Measurements from ENCODE around the gene METTL24. TPM values are rescaled to one million over a fixed set of nuclear protein-coding genes. Genes with fewer than 3 reads are reported as not detected.

The METTL24 gene
- total and polyA plus RNA-seq, 10 of the 15 experiments (the other 5 are each of a cell fraction or from before 2014, with no cell fraction given) = 0.20 TPM; not detected in 9

- intact Hi-C loops (cut with micrococcal nuclease; ENCODE audit: unreplicated experiment) (no loop called here), in situ Hi-C loops (cut with MboI) (no loop called here)
- no peak overlapping the region for H3K4me3 ChIP-seq
- H3K79me2 ChIP-seq (ENCODE audit: control insufficient read depth, insufficient read depth, low read length) = no peaks in the 10 kb centered on the region
- FAIRE-seq (no peak), ATAC-seq (no peak), DNase-seq (ENCODE audit: low read depth, low spot score) (no peak)
- no peaks in the 10 kb centered on the region for H4K20me1 ChIP-seq (ENCODE audit: control insufficient read depth, insufficient read depth)
- ChIA-PET SMC1A (ENCODE audit: uncharacterized antibody, unreplicated experiment) (interaction anchor here (0.8 to 1.1 kb wide), 2 partner anchors 10 to 24 kb away, joined by 3 to 5 read pairs; no protein-coding TSS in a partner anchor), RAD21 (ENCODE audit: unreplicated experiment) (interaction anchor here (1.3 to 1.7 kb wide), 2 partner anchors 24 to 181 kb away, joined by 3 to 5 read pairs; no protein-coding TSS in a partner anchor), CTCF (interaction anchor here (1.4 kb wide), 1 partner anchor 24 kb away, joined by 4 read pairs; no protein-coding TSS in a partner anchor), POLR2A (no interaction called here)
- no peak overlapping the region for H3K9ac ChIP-seq (ENCODE audit: control insufficient read depth, insufficient read depth, low read length)
- TF ChIP-seq ATF3 (IDR thresholded peaks at IDR 0.05; ENCODE audit: borderline replicate concordance, extremely low read depth, low read depth, low read length) (no peak), SPI1 (IDR thresholded peaks at IDR 0.05; ENCODE audit: borderline replicate concordance, insufficient read depth, low read depth, low read length) (peak; percentile 27; the same call in 1 of the 2 replicates)
- no peak overlapping the region for H3K27ac ChIP-seq (ENCODE audit: control insufficient read depth, insufficient read depth)
- H2AFZ ChIP-seq (ENCODE audit: control insufficient read depth, low read depth, low read length) = no peak overlapping the region
- no TSS peak for BruUV-seq (replicated peaks)
- H3K9me3 ChIP-seq (replicated peaks; ENCODE audit: control insufficient read depth, insufficient read depth, low read length) = no peaks in the 10 kb centered on the region
- no peaks in the 10 kb centered on the region for H3K36me3 ChIP-seq (ENCODE audit: control insufficient read depth in 2 of 2, insufficient read depth in 2 of 2, low read length in 1 of 2)
- no peaks in the 10 kb centered on the region; a peak in 1 of 4 replicates for H3K27me3 ChIP-seq (replicated peaks in 1 of 2; ENCODE audit: control insufficient read depth in 2 of 2, insufficient read depth in 2 of 2, low read length in 1 of 2)
- 60% methylated on average over 2 of the region's 2 CpGs for WGBS (ENCODE audit: insufficient coverage, insufficient replicate concordance, low lambda C conversion rate, missing lambda C conversion rate)
- no peak overlapping the region for H3K4me2 ChIP-seq (ENCODE audit: control insufficient read depth, insufficient read depth)
- H3K4me1 ChIP-seq (ENCODE audit: control insufficient read depth, insufficient read depth, low read length) = no peaks in the 10 kb centered on the region
Observed at GRCh38 chr6:110366256-110366655, 8.1 kb upstream of the METTL24 start.

GRCh38 chr6:110364364-110365105 is 6.4 kb upstream of the METTL24 start:
- Histone ChIP-seq H3K4me2 (ENCODE audit: control insufficient read depth, insufficient read depth) (no peak overlapping the region), H3K27ac (ENCODE audit: control insufficient read depth, insufficient read depth) (no peak overlapping the region), H3K79me2 (ENCODE audit: control insufficient read depth, insufficient read depth, low read length) (no peaks in the 10 kb centered on the region), H3K27me3 (replicated peaks in 1 of 2; ENCODE audit: control insufficient read depth in 2 of 2, insufficient read depth in 2 of 2, low read length in 1 of 2) (no peaks in the 10 kb centered on the region; a peak in 1 of 4 replicates), H3K4me3 (no peak overlapping the region), H4K20me1 (ENCODE audit: control insufficient read depth, insufficient read depth) (no peaks in the 10 kb centered on the region), H3K9me3 (replicated peaks; ENCODE audit: control insufficient read depth, insufficient read depth, low read length) (no peaks in the 10 kb centered on the region), H3K9ac (ENCODE audit: control insufficient read depth, insufficient read depth, low read length) (no peak overlapping the region), H3K4me1 (ENCODE audit: control insufficient read depth, insufficient read depth, low read length) (no peaks in the 10 kb centered on the region), H2AFZ (ENCODE audit: control insufficient read depth, low read depth, low read length) (no peak overlapping the region), H3K36me3 (ENCODE audit: control insufficient read depth in 2 of 2, insufficient read depth in 2 of 2, low read length in 1 of 2) (no peaks in the 10 kb centered on the region)
- POLR2A ChIA-PET = no interaction called here
- intact Hi-C loops (cut with micrococcal nuclease; ENCODE audit: unreplicated experiment) = no loop called here
- CTCF ChIA-PET = interaction anchor here (1.2 kb wide), 1 partner anchor 10 kb away, joined by 4 read pairs; no protein-coding TSS in a partner anchor
- DNase-seq (ENCODE audit: low read depth, low spot score) (no peak), FAIRE-seq (no peak), ATAC-seq (no peak)
- in situ Hi-C loops (cut with MboI) = no loop called here
- RAD21 ChIA-PET (ENCODE audit: unreplicated experiment) = interaction anchor here (1.7 kb wide), 1 partner anchor 25 kb away, joined by 5 read pairs; no protein-coding TSS in a partner anchor
- SMC1A ChIA-PET (ENCODE audit: uncharacterized antibody, unreplicated experiment) = interaction anchor here (1.1 kb wide), 1 partner anchor 30 kb away, joined by 3 read pairs; no protein-coding TSS in a partner anchor
- TF ChIP-seq NR2F1 (conservative IDR thresholded peaks at IDR 0.05) = peak; percentile 37; the same call in 1 of the 2 replicates
- TF ChIP-seq TCF12 (IDR thresholded peaks at IDR 0.05; ENCODE audit: low read depth, low read length) = no peak
- no TSS peak for BruUV-seq (replicated peaks)
- WGBS (ENCODE audit: insufficient coverage, insufficient replicate concordance, low lambda C conversion rate, missing lambda C conversion rate) = 27% methylated on average over 5 of the region's 5 CpGs

All from GM12878 (cell line).